Right atrium auricular region (tissue), 2 donors: ENCODE measurements around the gene IKZF1. TPM values are rescaled to one million over a fixed set of nuclear protein-coding genes. Genes with fewer than 3 reads are reported as not detected.

Experiments used
- DNase-seq: peaks from one replicate; pipeline ENCODE4 v3.0.0-alpha.2; 2019; ENCODE audit warnings: low spot score
- H3K27ac ChIP-seq, 2 donors: fragments of 200-600 bp; sonication (generic); 1 replicate in 1 of 2; 2 replicates in 1 of 2; pipeline ENCODE4 v1.5.1; 2016 to 2019
- H3K27me3 ChIP-seq, 2 donors: fragments of 200-600 bp; sonication (generic); one replicate each; pipeline versions ENCODE4 v1.5.1 to v1.6.0; 2017 to 2019
- H3K36me3 ChIP-seq: fragments of 200-600 bp; sonication (generic); one replicate; pipeline ENCODE4 v1.5.1; 2016
- H3K4me1 ChIP-seq, 2 donors: fragments of 200-600 bp; sonication (generic); one replicate each; pipeline versions ENCODE4 v1.5.1 to v1.6.0; 2017 to 2019
- H3K4me3 ChIP-seq, 2 donors: fragments of 200-600 bp; sonication (generic); 1 replicate in 1 of 2; 2 replicates in 1 of 2; pipeline ENCODE4 v1.5.1; 2017 to 2019; ENCODE audit warnings: mild to moderate bottlenecking in 1 of 2, moderate library complexity in 1 of 2
- H3K9me3 ChIP-seq, 2 donors: fragments of 200-600 bp; sonication (generic); one replicate each; pipeline ENCODE4 v1.5.1; 2019
- total RNA-seq, 2 donors: library from RNA; depleted of rRNA; stranded (reverse); fragments of >200 nt; gene quantifications; one replicate each; pipeline ENCODE4 v1.1.0, GENCODE V29; 2016
- TF ChIP-seq, protein P1 (sequence below), 2 donors: fragments of 200-600 bp; sonication (generic); IDR thresholded peaks; one replicate each; pipeline ENCODE4 v1.5.1; 2019; ENCODE audit warnings: antibody characterized with exemption in 2 of 2

The IKZF1 gene
- total RNA-seq, 2 donors from 2014 or later = 1.7 to 9.7 TPM

DNA sequence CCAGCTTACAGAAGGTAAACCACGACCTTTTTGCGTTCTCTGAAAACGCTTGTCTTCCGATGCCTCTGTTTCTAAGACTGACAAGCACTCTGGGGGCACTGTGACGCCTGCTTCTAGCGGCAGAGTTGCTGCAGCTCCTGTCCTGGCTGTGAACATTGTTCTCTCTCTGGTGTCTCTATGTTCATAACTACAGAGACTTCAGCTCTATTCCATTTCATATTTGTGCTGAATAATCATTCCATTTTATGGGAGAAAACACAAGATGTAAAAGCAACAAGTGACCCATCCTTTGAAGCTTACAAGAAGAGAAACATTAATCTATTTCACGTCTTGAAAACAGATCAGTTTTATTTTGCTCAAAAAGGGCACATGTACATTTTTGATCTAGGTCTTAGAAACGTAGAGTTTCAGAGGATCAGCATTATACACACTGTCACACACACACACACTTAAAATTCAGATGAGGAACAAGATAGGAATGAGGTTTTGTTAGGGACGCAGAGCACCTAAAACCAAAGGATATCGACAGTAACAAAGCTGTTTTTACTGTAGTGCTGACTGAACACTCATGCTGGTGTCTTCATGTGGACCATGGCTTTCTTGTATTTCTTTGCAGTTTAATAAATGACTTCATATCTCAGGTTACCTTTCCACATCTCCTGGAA is 3.0 kb downstream of the IKZF1 start:
- no peaks in the 10 kb centered on the region for H3K36me3 ChIP-seq
- DNase-seq = no peak
- peaks cover 3 to 7% of the 10 kb centered on the region in 2 donors for H3K27me3 ChIP-seq
- H3K27ac ChIP-seq = no peak overlapping the region
- TF ChIP-seq, protein P1, sequence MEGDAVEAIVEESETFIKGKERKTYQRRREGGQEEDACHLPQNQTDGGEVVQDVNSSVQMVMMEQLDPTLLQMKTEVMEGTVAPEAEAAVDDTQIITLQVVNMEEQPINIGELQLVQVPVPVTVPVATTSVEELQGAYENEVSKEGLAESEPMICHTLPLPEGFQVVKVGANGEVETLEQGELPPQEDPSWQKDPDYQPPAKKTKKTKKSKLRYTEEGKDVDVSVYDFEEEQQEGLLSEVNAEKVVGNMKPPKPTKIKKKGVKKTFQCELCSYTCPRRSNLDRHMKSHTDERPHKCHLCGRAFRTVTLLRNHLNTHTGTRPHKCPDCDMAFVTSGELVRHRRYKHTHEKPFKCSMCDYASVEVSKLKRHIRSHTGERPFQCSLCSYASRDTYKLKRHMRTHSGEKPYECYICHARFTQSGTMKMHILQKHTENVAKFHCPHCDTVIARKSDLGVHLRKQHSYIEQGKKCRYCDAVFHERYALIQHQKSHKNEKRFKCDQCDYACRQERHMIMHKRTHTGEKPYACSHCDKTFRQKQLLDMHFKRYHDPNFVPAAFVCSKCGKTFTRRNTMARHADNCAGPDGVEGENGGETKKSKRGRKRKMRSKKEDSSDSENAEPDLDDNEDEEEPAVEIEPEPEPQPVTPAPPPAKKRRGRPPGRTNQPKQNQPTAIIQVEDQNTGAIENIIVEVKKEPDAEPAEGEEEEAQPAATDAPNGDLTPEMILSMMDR (IDR thresholded peaks at IDR 0.05) = no peak
- H3K4me1 ChIP-seq = no peaks in the 10 kb centered on the region
- no peak overlapping the region for H3K4me3 ChIP-seq
- H3K9me3 ChIP-seq = no peaks in the 10 kb centered on the region

- Histone ChIP-seq H3K4me1 (no peaks in the 10 kb centered on the region), H3K27ac (no peak overlapping the region), H3K27me3 (peaks cover 2 to 3% of the 10 kb centered on the region in 2 donors), H3K4me3 (no peak overlapping the region), H3K9me3 (no peaks in the 10 kb centered on the region), H3K36me3 (no peaks in the 10 kb centered on the region)
- DNase-seq = no peak
- TF ChIP-seq, protein P1 (IDR thresholded peaks at IDR 0.05) = no peak
Measured at GRCh38 chr7:50308203-50308531, 3.7 kb downstream of the IKZF1 start.

GRCh38 chr7:50308532-50309385 is 4.2 kb downstream of the IKZF1 start:
- TF ChIP-seq, protein P1 (IDR thresholded peaks at IDR 0.05) = no peak
- H3K36me3 ChIP-seq = no peaks in the 10 kb centered on the region
- no peaks in the 10 kb centered on the region for H3K9me3 ChIP-seq
- no peak for DNase-seq
- H3K27me3 ChIP-seq = peaks cover 0 to 3% of the 10 kb centered on the region in 2 donors
- no peak overlapping the region for H3K4me3 ChIP-seq
- no peak overlapping the region for H3K27ac ChIP-seq
- H3K4me1 ChIP-seq = no peaks in the 10 kb centered on the region

- Histone ChIP-seq H3K36me3 (no peaks in the 10 kb centered on the region), H3K9me3 (no peaks in the 10 kb centered on the region), H3K27ac (no peak overlapping the region), H3K4me3 (no peak overlapping the region), H3K27me3 (peaks cover 0 to 3% of the 10 kb centered on the region in 2 donors), H3K4me1 (no peaks in the 10 kb centered on the region)
- TF ChIP-seq, protein P1 (IDR thresholded peaks at IDR 0.05) = no peak
- no peak for DNase-seq
Measured at GRCh38 chr7:50309721-50310120, 5.2 kb downstream of the IKZF1 start.

DNA sequence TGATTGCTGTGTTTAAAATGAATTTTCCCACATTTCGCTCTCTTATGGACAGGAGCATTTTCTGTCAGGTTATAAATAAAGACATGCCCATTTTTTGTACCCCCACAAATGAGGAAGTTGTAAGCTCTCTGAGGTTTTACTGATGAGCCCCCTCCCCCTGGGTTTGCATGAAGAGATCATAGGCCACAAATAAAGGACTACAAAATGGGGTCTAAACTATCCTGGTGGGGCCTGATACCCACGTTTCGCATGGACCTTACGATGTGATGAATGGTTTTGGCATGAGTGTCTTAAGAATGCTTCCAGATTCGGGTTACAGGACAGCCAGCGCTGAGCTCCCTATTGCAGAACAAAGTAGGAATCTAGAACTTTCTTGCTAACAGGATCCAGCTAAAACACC is 5.8 kb downstream of the IKZF1 start:
- no peak overlapping the region for H3K27ac ChIP-seq
- no peak overlapping the region for H3K4me3 ChIP-seq
- H3K27me3 ChIP-seq = no peaks in the 10 kb centered on the region
- H3K36me3 ChIP-seq = no peaks in the 10 kb centered on the region
- H3K9me3 ChIP-seq = no peaks in the 10 kb centered on the region
- H3K4me1 ChIP-seq = no peaks in the 10 kb centered on the region
- TF ChIP-seq, protein P1 (IDR thresholded peaks at IDR 0.05) = no peak
- DNase-seq = no peak
